NCI-H226 (cell line): ENCODE results near the gene ANKRD37.

Source experiments
- DNase-seq: peaks from one replicate; pipeline ENCODE4 v3.0.0-alpha.2; 2015

ANKRD37 gene

DNA sequence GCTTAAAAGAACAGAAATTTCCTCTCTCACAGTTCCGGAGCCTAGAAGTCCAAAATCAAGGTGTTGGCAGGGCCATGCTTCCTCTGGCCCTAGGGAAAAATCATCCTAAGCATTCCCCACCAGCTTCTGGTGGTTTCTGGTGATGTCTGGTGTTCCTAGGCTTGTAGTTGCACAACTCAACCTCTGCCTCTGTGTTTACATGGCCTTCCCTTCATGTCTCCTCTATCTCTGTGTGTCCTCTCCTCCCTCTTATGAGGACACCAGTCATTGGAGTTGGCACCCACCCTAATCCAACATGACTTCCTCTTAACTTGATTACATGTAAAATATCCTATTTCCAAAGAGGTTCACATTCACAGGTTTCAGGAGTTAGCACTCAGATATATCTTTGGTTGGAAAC, 16.3 kb upstream of the ANKRD37 start:
- DNase-seq: no peak

DNA sequence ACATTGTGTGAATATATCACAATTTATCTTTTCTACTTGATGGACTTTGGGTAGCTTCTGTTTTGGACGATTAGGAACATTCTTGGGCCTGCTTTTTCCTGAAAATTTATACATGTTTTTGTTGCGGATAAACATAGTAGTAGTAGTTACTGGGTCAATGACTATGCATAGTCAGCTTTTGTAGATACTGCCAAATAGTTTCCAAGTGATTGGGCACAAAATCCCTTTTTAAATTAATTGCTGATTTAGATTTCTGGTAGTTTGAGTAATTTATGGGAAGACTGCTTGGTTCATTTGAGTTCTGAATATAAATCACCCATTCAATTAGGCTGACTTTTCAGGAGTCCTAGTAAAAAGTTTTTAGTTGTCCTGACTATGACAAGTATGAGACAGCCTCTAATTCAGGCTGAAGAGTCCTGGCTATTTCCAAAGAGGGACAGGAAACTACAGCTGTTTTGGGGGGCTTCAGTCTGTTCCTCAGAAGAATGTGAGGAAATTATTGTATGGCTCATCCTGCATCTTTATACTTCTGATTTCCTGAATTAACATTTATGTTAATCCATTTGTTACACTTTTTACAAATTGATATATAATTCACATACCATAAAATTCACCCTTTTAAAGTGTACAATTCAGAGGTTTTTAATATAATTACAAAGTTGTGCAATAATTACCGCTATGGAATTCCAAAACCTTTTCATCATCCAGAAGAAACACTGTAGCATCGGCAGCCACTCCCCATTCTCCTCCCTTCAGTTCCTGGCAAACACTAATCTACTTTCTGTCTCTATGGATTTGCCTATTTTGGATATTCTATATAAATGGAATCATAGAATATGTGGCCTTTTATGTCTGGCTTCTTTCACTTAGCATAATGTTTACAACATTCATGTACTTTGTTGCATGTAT, 15.1 kb upstream of the ANKRD37 start:
- DNase-seq: peak; percentile 21

DNA sequence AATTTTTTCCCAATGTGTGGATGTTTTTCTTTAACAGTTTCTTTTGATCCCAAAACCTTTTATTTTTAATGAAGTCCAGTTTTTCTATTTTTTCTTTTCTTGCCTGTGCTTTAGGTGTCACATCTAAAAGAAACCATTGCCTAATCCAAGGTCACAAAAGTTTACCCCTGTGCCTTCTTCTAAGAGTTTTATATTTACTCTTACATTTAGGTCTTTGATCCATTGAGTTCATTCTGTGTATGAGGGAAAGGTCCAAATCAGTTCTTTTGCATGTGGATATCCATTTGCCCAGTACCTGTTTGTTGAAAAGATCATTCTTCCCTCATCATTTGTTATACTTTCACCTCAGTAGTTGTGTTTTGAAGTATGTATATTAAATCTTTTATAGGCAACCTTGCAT, 13.9 kb upstream of the ANKRD37 start:
- DNase-seq: no peak

DNA sequence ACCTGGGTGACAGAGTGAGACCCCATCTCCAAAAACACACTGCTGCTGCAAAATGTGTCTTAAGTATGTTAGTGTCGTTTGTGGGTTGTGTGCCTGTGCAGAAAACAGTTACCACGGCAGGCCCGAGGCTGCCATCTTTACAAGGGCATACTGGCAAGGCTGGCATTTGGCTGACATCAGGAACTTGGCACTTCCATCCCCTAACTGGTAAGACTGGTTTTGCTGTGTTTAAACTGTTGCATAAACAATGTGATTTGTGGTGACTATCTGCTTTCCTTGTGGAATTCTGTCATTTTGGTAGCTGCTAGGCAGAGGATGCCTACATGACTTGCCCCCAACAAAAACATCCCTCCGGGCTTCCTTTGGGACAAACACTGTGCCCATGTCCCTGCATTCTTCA, 13.2 kb upstream of the ANKRD37 start:
- DNase-seq: no peak

DNA sequence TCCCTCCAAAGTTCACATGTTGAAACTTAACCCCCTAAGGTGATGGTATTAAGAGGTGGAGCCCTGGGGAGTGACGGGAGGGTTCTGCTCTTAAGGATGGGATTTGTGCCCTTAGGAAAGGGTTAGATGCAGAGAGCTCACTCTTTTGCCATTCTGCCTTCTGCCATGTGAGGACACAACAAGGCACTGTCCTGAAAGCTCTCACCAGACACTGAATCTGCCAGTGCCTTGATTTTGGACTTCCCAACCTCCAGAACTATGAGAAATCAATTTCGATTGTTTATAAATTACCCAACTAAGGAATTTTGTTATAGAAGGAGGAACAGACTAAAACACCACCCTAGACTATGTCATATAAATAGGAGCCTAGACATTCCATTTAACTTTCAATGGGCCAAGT, 12.6 kb upstream of the ANKRD37 start:
- no peak for DNase-seq

DNA sequence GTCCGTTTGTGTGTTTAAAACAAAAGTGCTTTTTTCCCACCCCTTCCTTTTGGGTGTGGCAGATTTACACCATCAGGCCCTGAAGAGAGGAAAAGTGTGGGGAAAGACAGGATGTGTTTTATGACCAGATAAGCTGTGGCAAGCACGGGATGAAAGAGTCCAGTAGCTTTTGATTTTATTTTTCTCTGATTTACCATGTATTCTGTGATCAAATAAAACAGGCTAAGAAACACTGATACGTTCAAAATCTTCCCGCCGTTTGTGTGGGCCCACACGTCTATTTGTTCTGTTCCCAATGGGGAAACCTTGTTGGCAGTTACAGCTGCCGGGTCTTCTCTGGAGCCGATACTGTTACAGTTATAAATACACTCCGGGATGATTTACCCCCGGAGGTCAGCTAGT, 11.7 kb upstream of the ANKRD37 start:
- no peak for DNase-seq

DNA sequence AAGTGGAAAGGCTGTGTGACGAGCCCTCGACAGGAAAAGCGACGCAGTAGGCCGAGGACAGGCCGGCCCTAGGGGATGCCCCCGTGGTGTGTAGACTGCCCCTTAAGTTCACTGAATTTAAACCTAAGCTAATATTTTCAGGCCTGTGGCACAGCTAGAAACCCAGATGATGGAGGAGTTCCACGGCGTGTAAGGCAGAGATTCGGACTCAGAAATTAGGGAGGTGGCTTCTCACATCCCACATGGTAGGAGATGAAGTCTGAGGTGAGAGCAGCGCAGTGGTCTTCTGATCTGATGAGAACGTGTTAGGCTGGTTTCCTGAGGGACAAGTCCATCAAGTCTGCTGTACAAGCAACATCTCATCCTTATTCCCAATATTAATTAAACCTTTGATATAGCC, 8.7 kb upstream of the ANKRD37 start:
- DNase-seq: no peak

DNA sequence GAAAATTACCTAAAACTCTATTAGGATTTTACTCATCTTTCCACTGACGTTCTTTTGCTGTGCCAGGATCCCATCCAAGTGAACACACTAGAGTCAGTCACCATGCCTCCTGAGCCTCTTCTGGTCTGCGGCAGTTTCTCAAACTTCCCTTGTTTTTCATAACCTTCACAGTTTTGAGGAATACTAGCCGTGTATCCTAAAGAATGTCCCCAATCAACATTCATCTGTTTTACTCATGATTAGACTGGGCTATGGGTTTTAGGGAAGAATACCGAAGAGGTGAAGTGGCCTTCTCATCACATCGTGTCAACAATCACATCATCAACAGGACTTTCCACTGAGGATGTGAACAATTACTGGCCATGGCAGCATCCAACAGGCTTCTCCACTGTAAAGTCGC, 5.7 kb upstream of the ANKRD37 start:
- DNase-seq: no peak

DNA sequence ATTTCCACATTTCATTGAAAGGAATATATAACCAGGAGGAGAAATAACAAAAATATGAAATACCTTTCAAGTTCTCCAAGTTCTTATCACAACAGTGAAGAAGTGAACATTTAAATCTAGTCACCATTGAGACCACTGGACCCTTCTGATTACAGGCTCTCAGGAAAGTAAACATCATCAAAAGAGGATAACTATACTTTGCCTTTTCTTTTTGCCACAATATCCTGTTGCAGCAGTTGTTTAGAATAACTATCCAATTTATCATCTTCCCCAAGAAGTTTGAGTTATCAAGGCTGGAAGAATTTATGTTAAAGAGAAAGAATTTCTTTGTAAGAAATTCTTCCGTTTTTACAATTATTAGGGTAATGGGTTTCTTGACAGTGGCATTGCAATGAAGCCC, 4.5 kb upstream of the ANKRD37 start:
- no peak for DNase-seq

DNA sequence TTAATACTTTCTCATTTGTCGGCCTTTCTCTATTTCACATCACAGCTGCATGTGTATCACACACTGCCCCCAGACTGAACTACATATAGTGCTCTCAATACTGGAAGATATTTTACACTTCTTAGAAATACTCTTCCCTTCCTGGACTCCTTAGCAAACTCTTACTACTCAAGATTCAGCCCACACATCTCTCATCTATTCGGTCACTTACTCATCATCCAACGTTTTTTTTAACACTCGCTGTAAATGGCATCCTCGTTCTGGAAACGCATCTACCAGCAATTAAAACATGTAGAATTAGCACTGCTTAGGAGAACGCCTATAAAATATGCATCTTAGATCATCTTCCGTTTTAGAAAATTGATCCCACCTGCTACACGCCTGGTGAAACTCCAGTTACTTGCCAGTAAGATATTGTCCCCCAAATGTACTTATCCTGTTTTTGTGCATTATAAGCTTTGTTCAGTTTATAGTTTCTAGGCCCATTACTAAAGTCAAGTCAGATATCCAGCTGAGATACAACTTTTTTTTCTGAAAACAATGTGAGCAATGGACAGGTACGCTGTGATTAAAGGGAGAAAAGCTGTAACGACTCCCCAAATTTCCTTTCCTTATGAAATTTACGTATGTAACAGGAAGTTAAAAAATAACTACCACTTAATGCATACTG, 1.9 kb upstream of the ANKRD37 start:
- DNase-seq: no peak

DNA sequence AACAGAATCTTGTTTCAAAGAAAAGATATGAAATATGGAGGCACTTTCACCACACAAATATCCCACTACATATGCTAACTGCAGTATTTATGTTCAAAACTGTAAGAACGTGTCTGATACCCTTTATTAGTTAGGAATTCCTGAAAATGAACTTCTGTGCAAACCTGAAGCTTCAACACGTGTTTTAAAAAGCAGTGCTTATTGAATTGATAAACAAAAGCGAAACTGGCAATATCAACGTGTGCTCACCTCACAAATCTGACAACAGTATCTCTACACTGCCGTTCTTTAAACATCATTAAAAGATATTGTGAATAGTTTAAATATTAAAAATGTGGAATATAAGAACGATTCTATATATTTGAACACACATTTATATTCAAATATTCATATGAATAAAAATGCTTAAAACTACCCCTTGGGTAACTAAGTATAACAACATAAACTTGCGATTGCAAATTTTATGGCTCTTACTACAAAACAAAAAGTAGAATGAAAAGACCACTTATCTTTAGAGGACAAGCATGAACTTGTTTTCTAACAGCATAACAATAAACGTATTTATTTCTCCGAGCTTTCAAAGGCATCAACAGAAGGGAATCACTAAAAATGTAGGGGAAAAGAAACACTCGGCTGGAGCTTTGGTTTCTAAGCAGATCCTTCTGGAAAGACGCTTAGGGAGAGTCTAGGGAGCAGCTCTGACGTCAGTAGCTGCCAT, 1.2 kb upstream of the ANKRD37 start, which contains the start of gene LRP2BP:
TSS of gene LRP2BP (minus strand) at position 687 of the 718 bp plus-strand sequence. CDS start 17,738 bp downstream, outside the sequence.
- no peak for DNase-seq

DNA sequence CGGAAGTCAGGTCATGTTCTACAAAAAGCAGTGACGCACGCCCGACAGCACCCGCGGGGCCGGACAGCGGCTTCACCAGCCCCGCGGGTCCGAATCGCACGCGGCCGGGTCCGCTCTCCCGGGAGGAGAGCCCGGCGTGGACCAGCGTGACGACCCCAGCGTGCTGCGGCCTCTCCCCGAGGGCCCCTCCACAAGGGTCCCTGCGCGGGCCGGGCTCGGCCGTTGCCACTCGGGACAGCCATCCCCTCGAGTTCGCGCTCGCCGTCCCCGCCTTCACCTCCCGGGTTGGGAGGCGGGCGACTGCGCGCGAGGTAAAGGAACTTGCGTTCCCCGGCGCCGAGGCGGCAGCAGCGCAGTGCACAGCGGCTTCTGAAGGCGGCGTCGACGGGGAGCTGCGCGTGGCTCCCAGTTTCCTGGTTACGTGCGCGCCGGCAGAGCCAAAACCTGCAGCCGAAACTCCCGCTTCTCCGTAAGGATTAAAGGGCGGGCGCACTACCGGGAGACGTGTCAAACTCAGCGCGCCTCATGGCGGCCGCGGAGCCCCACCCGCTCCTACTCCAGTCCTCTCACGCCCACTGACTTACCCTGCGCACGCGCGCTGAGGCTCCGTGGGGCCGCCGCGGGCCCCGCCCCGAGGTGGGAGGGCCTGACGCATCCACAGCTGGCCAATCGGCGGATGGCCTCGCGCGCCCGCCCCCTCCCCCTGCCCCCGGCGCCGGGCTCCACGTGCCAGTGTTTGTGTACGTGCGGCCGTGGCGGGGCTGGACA, 501 bp upstream of the ANKRD37 start:
- DNase-seq: peak; percentile 87

DNA sequence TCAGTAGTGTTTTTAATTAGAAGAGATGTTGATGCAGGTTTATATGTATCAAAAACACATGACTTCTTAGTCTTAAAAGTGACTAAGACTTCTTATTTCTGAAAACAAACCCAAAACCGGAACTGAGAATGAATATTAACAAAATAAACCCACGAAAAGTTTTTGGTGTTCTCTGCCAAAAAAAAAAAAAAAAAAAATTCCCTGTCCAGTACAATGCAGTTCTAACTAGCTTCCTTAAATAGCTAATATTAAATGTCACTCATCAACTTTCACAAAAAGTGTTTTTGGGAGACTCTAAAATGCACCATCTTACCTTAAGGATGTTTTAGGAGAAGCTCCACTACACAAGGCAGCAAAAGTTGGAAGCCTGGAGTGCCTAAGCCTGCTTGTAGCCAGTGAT, 2.0 kb downstream of the ANKRD37 start:
- no peak for DNase-seq

DNA sequence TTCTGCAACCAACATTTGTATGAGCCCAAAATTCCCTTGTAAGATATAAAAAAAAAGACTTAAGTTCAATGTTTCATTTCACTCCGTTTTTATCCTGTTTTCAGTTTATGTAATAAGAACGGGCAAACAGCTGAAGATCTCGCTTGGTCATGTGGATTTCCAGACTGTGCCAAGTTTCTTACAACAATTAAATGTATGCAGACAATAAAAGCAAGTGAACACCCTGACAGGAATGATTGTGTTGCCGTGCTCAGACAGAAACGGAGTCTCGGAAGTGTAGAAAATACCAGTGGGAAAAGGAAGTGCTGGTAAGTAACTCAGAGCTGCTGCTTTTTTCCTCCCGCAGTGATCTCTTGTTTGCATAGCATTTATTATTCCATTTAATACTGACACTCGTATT, 2.8 kb downstream of the ANKRD37 start:
- no peak for DNase-seq

DNA sequence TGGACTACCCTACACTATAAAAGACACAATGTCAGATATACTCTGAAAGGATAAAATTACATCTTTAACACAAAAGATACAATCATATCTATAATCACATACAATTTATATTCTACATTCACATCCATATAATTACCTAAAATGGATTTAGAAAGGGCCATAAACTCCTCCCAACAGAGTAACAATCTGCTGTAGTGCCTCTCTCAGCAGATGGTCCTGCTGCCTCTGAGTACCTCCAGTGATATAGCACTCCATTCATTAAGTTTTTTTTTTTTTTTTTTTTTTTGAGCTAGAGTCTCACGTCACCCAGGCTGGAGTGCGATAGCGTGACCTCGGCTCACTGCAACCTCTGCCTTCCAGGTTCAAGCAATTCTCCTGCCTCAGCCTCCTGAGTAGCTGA, 7.4 kb downstream of the ANKRD37 start:
- DNase-seq: no peak

DNA sequence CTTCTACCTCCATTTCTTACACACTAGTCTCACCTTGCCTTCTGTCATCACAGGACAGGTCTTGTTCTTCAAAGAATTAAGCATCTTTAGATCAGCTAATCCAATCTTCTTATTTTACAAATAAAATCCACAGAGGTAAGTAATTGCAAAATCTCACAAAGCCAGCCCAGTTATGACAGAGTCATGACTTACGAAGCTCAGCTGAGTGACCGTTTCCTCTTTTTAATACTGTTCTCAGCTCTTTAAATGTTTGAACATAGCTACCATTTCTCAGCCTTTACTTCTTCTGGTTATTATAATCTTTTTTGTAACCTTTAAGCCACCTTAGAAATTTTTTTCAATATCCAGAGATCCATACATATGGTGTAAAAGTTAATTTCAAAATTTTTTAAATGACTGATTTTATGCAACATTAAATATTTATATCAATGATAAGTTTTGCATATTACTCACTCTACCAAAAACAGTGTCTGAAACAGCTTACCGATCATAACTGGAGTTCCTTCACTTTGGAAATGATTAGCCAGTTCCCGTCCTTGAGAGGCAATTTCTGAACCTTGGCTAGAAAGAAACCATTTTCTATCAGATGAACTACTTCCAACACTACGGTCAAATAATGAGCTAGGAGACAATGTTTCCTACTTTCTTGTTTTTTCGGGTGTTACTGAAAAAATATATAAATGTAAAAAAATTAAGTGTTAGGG, 8.8 kb downstream of the ANKRD37 start:
- no peak for DNase-seq

DNA sequence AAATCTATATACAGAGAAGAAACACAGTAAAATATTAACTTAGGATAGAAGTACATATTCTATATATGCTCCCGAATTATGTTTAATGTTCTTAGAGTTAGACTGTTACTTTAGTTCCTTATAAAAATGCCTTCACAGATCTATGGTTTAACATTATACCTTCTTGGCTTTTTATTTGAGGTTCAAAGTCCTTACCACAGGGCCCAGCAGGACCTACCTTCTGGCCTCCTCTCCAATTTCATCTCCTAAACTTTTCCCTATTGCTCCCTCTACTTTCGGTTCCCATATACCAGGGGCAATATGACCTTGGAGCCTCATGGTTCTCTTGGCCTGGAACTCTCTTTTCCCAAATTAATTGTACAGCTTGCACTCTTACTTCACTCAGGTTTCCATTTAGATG, 11.8 kb downstream of the ANKRD37 start:
- no peak for DNase-seq

DNA sequence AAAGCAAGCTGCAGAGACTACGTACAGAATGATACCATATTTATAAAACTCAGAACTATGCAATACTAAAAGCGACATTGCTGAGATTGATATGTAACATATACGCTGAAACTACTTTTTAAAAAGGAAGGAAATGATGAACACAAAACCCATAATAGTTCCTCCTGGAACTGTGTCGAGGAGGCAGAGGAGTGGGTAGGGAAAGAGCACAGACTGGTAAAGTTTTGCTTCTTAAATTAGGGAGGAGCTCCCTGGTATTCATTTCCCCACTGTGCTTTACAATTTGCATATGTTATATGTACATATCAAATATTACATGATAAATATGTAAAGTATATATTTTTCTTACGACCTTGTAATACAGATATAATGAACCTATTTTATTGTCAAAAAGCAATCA, 15.2 kb downstream of the ANKRD37 start:
- DNase-seq: no peak

DNA sequence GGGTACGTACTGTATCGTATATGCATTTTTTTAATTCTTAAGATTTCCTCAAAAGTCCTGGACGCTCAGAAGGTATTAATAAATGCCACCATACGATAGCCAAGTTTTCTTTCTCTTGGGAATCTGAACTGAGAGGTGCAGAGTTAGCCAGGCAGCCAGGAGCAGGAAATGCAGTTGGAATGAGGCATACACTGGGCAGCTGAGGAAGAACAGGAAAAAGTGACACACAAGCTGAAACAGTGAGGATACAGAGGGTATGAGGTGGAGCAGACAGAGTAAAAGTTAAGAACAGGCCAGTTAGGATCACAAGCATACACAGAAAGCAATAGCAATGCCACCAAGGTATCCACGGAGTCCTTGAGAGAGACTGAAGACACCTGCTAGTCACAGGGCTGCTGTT, 15.8 kb downstream of the ANKRD37 start:
- no peak for DNase-seq

DNA sequence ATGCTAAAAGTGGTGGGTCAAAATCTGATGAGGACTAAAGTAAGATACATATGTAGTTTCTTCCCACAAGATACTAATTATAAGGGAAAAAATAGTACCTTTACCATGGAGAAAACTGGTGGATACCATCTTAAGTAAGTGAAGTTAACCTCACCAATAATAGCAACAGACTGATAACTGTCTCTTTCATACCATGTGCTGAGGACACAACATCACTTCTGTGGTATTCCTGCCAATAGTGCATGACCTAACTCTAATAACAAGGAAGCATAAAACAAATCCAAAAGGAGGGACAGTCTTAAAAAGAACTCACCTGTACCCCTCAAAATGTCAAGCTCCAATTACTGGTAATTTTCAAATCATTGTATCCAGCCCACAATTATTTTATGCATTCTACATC, 20.3 kb downstream of the ANKRD37 start:
- DNase-seq: no peak

DNA sequence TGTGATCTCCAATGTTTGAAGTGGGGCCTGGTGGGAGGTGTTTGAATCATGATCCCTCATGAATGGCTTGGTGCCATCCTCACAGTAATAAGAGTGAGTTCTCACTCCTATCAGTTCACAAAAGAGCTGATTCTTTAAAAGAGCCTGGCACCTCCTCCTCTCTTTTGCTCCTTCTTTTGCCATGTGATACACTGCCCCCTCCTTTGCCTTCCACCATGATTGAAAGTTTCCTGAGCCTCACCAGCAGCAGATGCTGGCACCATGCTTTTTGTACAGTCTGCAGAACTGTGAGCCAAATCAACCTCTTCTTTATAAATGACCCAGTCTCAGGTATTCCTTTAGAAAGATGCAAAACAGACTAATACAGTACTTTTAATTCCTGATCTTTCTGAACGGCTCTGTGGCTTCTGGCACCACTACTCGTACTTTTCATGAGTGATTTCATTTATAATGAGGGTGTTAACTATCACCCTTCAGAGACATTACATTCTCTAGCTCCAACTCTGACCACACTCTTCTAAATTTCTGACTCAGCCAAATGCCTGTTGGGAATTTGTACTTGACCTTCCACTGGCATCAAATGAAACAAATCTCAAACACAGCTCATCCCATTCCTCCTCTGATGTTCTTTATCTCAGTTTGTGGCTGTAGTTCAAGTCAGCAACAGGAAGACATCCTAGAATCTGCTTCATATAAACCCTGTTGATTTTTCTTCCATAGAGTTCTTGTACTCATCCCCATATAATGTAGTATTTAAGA, 24.9 kb downstream of the ANKRD37 start:
- peak; percentile 62 for DNase-seq
